GM21526 (cell line): Measurements from ENCODE around the gene TFF3.

Experiments used
- ATAC-seq: cut with Tn5 transposase; IDR thresholded peaks from one replicate; pipeline ENCODE4 v1.9.1; 2021; ENCODE audit warnings: moderate library complexity; ENCODE audit not compliant: unreplicated experiment, low FRiP score

Gene TFF3

DNA sequence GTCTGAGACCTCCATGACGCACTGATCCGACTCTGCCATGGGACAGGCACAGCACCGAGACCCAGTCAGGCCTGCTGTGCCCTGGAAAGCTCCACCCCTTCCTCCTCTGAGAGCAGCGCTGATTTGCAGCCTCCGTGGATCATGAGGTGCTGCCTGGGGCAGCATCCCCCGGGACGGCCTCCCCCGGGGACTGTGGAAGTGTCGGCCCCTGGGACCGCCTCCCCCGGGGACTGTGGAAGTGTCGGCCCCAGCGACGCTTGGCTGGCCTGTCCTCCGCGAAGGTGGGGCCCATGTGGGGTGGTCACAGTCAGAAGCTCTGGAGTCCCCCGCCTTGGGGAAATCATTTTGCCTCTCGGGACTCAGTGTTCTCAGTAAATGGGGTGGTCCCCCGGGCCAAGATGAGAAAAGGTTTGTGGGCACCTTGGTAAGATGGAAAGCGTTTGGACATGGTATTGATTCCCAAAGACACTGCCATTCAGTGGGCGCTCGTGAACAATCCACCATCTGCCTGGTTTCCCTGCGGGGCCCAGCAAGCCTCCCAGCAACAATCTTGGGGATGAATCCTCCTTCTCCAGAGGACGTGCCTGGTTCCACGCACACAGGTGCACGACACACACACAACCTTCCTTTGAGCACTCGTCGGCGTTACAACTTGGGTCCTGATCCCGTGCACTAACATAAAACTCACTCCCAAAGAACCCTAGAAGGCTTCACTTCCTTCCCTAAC lies 32.6 kb upstream of the TFF3 start:
- ATAC-seq, result no peak

DNA sequence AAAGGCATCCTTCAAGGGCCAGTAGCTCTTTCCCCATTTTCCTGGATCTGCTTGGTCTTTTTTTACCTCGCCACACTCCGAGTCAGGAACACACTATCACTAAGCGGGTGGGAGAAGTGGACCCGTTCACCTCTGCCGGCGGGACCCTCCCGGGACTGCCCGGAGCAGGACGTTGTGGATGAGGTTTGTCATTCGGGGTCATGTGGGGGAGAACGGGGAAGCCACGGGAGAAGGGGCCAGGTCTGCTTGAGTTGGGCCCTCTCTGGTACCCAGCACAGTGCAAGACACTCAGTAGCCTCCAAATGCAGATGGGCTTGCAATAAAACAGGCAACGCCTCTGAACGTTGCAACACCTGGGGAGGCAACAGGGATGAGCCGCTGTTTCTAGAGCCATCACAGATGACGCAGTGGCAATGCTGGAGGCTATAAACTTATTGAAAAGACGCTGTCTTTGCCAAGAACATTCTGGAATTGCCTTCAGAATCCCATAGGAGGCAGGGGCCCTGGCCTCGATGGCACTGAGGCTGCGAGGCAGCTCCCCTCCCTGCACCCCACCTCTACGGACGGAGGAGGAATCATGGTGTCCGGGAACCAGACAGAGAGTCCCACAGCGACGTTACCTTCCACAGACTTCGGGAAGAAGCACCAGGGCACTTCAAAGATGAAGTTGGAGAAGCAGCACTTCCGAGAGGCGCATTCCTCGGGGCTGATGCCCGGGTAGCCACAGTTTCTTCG lies 31.8 kb upstream of the TFF3 start:
- ATAC-seq, result no peak

DNA sequence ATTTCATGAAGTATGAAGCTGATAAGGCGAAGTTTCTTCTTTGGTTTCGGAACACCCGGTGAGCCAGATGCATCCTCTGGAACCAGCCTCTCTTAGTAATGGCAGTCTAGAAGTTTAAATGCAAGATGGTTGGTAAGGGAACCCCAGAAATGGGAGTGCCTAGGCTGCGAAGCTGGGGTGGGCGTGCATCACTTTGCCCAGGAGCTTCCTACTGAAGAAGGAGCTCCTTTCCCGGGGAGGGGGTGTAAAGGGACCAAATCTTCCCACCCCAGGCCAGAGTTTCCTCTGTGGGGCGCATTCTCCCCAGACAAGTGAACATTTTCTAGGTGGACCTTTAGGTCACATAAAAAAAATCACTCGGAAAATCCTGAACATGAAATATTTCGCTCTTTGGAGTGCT lies 31.2 kb upstream of the TFF3 start:
- ATAC-seq, result no peak

DNA sequence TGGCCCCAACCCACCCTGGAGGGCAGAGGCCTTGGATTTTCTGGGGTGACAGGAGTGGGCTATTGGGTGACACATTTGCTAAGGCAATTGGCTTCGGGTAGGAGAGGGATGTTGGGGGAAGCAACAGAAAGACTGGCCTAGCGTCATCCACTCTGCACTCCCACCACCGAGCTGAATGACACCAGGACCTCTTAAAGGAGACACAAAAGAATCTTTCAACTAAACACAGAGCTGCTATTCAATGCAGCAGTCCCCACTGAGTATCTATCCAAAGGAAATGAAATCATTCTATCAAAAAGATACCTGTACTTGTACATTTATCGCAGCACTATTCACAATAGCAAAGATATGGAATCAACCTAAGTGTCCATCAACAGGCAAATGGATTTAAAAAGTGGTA lies 29.4 kb upstream of the TFF3 start:
- ATAC-seq, result no peak

DNA sequence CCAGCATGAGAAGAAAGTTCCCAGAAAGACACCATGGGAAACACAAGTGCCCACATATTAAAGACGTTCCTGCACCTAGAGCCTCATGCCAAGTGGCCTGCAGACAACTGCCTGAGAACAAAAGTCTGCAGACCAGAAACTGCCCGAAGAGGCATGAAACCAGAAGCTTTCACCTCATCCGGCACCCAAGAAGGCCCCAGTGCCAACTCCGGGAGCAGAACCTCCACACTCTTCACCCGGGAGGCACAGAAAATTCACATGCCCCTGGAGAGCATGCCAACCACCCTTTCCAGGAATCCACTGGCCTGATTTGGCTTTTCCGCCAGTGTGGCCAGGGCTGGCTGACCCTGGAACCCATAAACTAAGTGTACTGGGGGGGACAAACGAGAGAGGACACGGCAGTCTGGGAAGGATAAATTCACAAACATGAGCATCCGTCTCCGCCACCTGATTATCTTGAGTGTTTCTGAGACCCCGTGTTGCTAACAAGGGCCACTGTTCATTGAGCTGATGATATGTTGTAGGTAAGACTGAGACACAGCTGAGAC lies 28.8 kb upstream of the TFF3 start:
- ATAC-seq, result no peak

DNA sequence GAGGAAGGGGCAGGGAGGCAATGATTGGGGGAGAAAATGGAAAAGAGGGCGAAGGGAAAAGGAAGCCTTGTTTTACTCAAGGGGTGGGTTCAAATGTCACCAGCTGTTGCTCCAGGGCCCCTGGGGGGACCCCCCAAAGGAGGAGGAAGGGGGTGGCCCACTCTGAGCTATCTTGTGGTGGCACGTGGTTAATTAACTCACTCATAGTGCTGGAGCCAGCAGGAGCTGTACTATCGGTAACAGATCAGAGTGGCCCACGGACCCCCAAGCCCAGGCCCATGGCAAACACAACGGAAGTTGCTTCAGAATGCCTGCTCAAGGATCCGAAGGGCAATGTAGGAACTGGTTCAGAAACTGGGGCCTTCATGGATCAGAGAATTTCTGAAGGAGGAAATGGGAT lies 28.3 kb upstream of the TFF3 start:
- no peak for ATAC-seq

DNA sequence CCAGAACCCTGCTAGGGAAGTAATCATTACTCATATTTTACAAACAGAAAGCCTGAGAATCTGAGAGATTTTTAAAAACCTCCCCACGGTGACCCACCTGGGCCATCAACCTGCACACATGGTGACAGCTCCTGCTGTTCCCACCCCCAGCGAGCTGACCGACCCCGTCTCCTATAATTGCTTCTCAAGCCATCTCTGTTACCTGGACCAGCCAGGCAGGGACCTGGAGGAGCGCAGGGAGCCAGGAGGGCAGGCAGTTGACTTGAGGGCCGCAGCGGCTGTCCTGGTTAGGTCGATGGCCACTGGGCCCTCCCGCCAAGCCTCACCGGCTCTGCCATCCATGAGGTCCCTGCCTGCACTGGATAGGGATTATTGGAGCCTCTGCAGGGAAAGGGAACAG lies 27.9 kb upstream of the TFF3 start:
- no peak for ATAC-seq

DNA sequence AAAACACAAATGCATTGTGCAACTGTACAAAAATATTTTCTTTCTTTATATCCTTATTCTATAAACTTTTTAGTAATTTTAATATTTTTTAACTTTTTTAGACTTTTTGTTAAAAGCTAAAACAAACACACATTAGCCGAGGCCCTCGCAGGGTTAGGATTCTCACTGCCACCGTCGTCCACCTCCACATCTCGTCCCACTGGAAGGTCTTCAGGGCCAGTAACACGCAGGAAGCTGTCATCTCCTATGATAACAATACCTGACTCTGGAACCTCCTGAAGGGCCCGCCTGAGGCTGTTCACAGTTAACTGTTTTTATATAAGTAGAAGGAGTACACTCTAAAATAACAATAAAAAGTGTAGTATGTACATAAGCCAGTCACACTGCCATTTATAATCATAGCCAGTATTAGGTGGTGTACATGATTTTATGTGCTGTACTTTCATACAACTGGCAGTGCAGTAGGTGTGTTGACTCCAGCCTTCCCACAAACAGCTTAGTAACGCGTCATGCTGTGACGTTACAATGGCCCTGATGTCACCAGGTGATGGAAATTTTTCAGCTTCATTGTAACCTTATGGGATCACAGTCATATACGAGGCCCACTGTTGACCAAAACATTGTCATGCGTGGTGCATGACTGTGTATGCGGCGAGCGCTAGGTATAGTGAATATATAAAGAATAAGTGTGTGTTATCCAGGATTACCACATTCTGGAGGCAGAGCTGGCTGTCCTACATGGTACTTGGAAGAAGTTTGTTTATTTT lies 26.8 kb upstream of the TFF3 start:
- no peak for ATAC-seq

DNA sequence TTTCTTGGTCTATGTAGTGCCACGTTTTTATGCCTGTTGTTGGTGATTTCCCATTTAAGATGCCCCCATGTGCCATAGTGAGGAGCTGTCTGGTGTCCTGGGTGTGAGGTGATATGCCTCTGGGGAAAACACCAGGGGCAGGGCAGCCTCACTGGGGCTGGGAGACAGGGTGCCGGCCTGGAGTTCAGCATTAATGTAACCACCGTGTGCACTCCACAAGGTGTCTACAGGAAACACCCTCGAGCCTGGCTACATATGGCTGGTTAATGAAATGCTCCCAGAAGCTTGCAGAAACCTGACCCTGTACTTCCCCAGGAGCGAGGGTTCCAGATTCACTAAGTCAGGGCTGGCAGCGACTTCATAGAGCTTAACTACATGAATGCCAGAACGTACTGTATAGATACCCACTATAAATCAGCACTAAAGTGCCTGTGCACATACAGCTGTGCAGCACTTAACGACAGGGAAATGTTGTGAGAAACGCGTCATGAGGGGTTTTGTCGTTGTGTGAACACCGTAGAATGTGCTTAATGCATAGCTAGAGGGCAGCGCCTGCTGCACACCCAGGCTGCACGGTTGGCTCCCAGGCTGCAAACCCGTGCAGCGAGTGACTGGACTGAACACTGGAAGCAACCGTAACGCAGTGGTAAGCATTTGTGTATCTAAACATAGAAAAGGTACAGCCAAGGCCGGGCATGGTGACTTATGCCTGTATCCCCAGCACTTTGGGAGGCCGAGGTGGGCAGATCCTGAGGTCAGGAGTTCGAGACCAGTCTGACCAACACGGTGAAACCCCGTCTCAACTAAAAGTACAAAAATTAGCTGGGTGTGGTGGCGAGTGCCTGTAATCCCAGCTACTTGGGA lies 25.2 kb upstream of the TFF3 start:
- no peak for ATAC-seq

DNA sequence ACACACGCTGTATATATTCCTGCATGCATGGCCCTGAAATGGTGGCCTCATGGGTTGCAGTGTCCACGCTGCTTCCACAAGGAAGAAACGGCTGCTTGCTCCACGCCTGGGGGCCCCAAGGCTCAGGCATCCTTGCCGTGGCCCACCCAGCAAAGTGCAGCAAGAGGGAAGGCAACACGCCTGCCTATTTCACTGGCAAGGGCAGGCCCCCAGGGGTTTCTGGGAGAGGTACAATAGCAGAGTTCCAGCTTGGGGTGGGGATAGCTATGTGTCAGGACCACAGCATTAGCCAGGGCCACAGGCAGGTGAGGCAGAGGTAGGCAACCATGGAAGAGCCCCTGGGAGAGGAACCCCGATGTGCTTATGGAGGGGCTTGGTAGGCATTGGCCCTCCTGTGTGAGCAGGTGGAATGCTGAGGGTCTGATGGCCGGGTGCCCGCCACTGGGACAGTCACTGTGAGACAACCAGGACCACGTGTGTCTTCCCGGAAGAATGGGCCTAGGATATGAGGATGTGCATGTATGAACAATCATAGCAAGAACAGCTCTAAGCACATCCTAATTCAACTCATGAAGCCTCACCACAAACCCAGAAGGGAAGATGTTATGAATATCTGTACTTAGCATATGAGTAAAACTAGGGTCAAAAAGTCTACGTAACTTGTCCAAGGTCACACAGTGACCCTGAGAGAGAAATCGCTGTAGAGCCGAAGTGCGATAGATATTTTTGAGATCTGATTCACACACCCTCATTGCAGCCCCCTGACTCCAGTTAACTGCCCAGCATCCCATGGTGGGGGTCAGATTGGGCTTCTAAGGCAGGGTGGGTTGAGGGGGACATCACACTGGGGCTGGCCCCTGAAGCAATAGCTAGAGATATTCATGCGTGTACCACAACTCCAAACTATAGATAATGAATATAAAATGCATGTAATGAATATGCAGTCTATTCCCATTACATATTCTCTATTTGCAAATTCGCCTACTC lies 23.8 kb upstream of the TFF3 start:
- ATAC-seq, result no peak

DNA sequence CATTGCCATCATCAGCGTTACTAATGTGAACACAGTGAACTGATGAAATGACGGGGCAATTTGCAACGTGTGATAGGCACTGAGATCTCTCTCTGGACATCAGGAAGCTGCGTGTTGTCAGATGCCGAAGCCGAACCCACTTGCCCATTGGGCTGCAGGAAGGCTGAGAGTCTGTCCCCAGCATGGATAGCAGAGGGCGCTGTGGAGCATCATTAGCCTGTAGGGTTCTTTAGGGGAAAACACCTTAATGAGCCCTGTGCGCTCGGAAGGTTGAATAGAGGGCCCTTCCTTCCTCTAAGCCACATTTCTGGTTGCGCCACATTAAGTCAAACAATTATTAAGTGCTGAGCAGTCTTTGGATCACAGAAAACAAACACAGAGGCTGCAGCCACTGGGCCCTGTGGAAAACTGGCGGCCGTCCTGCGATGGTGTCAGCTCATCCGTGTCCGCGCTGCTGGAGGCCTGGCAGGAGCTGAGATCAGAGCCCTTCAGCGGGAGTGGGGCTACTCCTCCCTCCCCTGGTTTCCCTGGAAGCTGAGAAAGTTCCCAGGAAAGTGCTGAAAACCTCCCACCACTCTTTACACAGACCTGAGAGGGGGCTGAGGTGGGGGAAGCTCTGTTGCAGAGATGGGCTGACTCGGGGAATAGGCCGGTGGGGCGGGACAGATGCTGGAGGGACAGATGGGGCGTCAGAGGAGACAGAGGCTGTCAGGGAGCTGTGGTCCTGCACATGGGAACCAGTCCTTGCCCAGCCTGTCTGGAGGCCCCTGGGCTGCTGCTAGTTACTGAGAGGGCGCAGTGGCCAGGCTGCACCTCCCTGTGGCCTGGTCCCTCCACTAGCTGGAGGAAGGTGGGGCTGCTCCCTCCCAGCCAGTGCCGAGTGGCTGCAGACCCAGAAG lies 22.9 kb upstream of the TFF3 start:
- no peak for ATAC-seq

DNA sequence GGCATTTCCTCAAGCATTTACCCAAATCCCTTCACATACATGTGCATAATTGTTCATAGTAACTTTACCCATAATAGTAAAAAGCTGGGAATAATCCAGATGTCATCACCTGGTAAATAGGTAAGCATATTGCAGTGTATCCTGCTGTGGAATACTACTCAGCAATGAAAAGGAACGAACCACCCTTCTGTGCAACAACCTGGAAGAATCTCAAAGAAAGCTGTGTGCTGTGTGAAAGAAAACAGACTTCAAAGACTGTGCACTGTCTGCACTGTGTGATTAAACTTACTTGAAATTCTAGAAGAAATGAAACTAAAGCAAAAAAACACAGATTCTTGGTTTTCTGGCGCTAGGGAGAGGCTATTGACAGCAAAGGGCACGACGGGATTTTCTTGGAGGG lies 22.1 kb upstream of the TFF3 start:
- ATAC-seq, result no peak

DNA sequence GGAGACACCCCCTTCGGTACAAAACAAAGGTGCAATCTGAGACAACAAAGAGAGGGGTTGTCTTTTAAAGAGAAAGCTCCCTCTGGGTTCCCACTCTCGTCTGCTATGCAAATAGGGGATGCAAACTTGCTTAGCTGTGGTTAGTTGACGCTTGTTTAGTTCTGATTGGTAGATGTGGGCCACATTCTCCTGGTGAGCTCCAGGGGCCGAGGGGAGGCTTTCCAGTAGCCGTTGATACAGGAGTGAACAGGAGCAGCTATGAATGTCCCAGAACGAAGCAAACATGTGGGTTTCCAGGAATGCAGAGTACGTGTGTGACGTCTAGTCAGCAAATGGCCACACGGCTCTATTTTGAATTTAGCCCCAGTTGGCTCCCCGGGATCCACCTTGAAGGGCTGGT lies 20.8 kb upstream of the TFF3 start:
- no peak for ATAC-seq

DNA sequence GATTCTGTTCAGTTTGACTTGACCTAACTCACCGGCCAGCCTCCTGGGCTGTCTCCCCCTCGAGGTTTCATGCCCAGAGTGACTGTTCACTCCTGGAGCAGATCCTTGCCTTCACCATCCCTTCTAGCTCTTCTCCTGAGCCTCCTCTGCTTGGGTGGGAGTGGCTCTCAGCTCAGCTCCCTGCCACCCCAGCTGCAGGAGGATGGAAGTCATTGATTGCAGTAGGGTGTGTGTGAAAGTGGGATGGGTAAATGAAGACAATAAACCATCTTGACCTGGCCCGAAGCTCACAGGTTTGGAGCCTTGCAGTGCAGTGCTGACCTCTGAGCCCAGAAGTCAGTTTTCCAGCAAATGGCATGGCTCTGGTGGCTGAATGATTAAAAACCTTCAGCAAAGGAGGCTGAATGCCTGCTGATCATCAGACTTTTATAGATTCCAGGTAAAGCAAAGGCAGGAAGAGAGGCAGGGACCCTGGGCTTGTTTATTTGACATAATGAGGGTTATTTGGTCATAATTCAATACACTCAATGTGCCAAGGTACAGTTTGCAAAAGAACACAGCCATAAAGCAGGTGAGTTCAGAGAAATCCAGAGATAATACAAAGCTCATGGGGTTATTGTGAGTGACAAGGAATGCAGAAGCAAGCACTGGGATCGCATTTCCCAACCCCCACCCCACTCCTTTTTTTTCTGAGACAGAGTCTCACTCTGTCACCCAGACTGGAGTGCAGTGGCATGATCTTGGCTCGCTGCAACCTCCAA lies 17.5 kb upstream of the TFF3 start:
- ATAC-seq, result no peak

DNA sequence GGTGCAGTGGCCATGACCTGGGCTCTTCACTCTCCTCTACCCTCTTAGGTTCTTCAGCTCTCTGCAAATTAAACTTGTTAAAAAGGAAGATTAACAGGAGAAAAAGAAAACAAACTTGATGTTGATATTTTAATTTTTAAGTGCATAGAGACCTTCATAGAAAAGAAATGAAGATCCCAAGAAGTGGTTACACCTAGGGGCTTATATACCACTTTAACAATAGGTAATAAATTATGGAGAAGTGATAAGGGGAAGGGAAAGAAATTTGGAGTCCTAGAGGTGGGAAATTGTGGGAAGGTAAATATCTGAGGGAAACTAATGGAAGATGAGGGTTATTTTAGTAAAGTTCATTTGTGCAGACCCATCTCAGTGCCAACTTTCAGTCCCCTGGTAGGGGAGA lies 16.5 kb upstream of the TFF3 start:
- no peak for ATAC-seq

DNA sequence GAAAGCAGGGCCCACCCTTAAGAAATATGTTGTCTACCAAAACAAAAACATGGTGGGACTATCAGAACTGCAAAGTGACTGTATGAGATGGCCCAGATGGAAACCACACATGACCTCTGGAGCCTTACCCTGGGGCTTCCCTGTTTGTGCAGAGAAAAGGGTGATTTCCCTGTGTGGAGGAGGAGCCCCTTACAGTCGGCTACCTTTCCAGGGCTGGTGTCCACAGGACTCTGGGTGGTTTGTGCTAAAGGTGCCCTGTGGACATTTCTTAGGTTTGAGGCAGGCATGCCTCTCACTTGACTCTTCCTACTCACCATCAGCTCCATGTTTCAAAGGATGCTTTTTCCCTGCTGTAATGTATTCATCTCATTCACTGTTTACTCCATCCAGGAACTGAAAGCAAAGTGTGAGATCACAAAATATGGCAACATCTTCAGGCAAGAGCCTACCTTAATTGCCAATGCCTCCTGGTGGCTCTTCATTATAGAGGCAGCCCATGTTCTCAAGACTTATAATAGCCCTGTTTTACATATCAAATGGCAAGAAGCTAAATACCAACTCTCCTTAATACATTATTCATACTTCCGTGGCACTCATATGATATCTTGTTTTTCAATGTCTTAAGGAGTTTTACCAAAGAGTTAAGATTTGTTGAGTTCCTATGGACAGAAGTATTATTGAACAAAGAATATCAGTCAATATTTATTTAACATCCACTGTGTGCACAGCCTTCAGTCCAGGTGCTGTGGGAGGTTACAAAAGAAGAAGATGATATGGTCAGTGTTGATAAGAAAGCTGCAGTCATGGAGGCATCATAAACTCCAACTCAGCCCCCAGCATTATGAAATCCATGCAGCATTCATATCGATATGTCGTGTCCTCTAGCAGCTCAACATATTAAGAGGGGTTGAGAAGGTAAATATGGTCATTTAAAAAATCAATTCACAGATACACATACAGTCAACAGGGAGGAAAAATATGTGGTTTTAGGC lies 15.5 kb upstream of the TFF3 start:
- no peak for ATAC-seq
